ENCODE results near the gene GPRC5A.

GPRC5A gene

GRCh38 chr12:12871587-12872138, 19.7 kb upstream of the GPRC5A start:
- TF ChIP-seq CTCF (IDR thresholded peaks at IDR 0.05): no peak

GRCh38 chr12:12872139-12872933, 19.0 kb upstream of the GPRC5A start:
- no peak for TF ChIP-seq CTCF (IDR thresholded peaks at IDR 0.05)

- TF ChIP-seq CTCF (IDR thresholded peaks at IDR 0.05): no peak
Observed at GRCh38 chr12:12872934-12873275, 18.5 kb upstream of the GPRC5A start.

GRCh38 chr12:12874029-12874428, 17.3 kb upstream of the GPRC5A start:
- TF ChIP-seq CTCF (IDR thresholded peaks at IDR 0.05): no peak

- no peak for TF ChIP-seq CTCF (IDR thresholded peaks at IDR 0.05)
Observed at GRCh38 chr12:12877153-12877768, 14.1 kb upstream of the GPRC5A start.

- TF ChIP-seq CTCF (IDR thresholded peaks at IDR 0.05): no peak
Observed at GRCh38 chr12:12877781-12878455, 13.4 kb upstream of the GPRC5A start.

- no peak for TF ChIP-seq CTCF (IDR thresholded peaks at IDR 0.05)
Observed at GRCh38 chr12:12880537-12880936, 10.8 kb upstream of the GPRC5A start.

Measured in LNCAP (cell line).